ENCODE results near the gene ADAM19.

The ADAM19 gene

GRCh38 chr5:157558681-157559080 lies 16.9 kb downstream of the ADAM19 start:
- DNase-seq = no peak

- no peak for DNase-seq
Observed at GRCh38 chr5:157558041-157558595, 17.5 kb downstream of the ADAM19 start.

GRCh38 chr5:157556615-157557418 lies 18.8 kb downstream of the ADAM19 start:
- DNase-seq = no peak

DNA sequence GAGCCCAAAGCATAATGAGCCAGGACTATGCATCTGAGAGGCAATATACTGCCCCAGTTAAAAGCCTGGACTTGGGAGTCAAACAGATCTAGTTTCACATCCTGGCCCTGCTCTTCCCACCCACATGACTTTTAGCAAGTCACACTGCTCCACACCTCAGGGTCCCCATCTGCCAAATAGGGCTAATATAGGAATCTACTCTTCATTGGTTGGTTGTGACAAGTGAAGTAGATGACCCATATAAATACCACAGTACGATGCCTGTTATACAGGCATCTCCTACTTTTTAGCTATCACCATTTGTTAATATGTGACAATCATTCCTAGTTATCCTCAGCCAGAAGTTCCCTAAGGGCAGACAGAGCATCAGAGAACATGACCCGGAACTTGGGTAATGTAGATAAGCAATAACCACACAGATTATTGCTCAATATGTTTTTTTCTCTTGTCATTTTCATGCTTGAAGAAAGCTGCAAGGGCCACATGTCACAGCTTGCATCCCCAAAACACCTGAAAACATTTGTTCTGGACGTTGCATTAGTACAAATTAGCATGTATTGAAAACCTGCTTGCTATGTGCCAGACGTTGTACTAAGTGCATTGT lies 20.4 kb downstream of the ADAM19 start:
- no peak for DNase-seq

DNA sequence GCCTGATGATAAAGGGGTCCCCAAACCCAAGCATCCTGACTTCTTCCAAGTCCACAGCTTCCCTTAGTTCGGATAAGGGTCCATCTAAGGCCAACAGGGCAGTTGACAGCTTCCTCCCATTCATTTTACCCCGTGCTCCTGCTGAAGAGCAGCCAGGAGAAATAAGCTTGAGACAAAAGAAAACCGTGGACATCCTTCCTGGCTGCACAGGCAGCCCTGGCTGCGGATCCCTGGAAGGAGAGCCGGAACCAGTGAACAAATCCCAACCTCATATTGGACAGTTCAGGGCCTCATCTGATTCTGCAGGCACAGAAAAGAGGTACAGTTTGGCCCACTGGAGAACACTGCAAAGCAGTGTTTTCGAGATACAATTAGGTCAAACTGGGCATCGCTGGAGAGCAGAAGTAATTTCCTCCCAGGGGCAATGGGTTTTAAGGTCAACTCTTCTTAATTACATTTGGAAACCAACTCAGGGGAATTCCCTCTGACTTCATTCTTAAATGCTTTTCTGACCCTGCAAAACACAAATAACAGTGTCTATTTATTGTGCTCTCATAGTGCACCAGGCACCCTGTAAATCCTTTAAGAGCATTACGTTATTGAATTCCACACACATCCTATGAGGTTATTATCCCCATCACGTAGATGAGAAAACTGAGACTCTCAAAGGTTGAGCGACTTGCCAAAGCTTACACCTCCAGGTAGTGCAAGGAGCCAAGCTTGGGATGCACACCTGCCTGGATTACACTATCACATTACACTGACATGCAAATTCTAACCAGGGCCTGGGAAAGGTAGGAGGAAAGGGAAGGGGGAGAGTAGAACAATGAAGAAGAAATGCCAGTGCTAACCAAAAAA lies 21.2 kb downstream of the ADAM19 start:
- DNase-seq = no peak

DNA sequence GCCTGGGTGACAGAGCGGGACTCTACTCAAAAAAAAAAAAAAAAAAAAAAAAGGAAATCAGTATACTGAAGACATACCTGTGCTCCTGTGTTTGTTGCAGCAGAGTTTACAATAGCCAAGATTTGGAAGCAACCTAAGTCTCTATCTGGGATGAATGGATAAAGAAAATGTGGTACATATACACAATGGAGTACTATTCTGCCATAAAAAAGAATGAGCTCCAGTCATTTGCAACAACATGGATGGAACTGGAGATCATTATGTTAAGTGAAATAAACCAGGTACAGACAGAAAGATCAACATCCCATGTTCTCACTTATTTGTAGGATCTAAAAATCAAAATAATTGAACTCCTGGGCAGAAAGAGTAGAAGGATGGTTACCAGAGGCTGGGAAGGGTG lies 22.9 kb downstream of the ADAM19 start:
- DNase-seq = no peak

DNA sequence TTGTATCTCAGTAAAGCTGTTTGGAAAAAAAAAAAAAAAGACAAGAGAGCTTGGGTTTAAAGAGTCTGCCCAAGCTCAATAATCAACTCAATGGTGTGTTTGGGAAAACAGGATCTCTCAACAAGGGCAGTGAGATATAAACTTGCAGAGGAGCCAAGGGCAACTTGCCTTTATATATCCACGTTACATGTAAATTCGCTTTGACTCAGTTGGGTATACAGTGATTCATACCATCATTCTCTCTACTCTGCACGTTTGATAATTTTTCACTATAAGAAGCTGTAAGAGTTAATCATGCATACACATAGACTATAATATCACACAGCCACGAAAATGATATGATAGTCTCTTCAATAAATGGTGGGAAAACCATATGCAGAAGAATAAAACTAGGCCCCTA lies 24.9 kb downstream of the ADAM19 start:
- no peak for DNase-seq

- DNase-seq = no peak
Observed at GRCh38 chr5:157549954-157550549, 25.5 kb downstream of the ADAM19 start.

DNA sequence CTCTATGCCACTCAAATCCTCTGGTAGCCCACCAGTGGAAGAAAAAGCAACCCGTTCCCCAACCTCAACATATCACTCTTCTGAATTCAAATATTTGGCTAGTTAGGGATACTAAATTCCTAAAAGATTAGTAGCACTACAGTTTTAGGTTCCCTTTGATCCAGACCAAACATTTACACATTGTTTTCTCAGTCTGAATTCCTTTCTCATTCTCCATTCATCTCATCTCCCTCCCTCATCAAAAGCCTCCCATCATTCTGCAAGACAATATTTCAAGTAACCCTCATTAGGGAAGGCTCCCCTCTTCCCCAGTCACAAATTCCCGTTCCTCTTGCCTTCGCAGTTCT lies 26.3 kb downstream of the ADAM19 start:
- DNase-seq = no peak

DNA sequence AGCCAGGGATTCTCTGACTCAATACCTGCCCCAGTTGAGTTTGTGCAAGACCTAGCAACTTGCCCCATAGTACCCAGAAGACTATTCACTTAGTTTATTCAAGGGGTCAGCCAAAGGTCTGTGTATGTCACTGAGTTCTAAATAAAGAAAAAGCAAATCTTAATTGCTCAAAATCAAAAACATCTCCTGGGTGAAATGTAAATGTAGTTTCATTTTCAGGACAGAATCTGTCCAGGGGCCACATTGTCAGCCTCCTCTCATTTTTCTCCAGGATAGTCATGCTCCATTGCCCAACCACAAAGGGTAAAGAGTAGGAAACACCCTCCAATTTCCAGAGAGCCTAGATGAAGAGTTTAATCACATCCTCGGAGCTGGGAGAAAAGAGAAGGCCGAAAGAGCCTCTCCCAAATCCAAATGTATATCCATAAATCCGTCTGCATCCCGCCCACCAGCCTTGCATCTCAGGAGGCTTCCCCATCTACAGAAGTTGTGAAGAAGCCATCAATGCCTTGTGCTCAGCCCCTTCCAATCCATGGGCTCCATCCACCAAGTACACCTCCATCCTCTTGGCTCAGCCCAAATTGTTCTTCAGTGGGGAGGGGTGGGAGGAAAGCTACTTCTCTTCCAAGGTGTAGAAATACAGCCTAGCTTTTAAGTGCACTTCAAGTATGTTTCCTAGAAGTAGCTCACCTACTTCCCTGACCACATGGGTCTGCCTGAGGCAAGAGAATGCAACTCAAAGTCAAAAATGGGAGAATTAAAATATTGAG lies 26.9 kb downstream of the ADAM19 start:
- no peak for DNase-seq

GRCh38 chr5:157547941-157548512 lies 27.5 kb downstream of the ADAM19 start:
- DNase-seq = no peak

GRCh38 chr5:157546456-157547100 lies 29.0 kb downstream of the ADAM19 start:
- no peak for DNase-seq

DNA sequence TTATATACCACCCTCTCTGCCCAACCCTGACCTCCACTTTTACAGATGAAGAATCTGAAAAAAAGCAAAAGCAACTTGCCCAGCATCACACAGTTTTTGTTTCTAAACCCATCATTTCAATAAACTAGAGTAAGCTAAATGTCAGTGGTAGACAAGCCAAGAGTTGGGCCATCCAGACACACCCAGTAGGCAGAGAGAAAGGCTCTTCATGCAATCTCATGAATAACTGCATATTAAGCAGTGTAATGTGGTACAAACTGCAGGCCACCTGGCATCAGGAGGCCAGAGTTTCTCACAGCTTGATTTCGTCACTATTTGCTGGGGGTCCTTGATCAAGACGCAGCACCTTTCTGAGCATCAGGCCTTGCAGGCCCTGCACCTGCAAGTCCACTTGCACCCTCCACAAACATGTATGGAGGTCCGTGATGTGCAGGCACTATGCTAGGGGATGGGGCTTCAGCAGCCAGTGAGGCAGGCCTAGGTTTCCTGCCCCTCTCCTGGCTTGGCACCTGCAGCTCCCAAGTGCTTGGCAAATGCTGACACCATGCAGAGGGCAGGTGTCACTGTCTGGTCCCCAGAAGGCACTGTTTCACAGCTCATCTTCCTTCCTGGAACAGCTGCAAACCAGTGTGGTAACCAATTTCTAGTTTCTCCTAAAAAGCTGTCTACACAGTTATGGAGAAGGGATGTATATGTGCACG lies 29.8 kb downstream of the ADAM19 start:
- DNase-seq = no peak

- DNase-seq = no peak
Observed at GRCh38 chr5:157544623-157544989, 31.0 kb downstream of the ADAM19 start.

DNA sequence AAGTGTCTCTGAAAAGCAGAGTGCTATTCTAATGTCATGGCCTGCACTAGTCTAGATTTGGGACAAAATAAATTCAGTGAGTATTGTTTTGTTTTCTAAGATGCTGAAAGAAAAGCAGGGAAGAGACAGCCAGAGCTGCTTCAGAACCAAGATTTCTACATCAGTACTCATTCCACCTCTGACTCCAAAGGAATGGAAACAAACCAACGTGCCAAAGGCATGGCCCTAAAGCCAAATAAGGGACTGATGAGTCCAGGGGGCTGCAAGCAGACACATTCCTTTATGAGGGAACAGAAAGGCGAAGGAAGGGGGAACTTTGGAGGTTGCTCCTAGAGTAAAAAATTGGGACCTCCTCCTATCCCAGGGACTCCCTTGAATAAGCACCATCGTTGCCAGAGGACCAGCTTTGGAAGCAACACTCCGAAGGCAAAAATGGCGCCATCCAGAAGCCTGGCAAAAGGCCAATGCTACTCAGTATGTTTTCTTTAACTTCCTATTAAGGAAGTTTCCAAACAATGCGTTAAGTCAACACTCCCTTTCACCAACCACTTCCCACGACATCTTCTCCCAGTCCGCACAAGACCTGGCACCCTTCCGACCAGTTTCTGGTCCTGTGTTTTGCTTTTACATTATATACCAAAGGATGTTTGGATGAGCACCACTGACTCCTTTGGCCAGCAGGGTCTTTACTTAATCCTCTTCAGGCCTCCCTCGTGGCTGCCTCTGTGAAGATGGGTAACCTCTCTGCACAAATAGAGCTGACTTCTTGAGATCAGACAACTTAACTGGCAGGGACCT lies 31.6 kb downstream of the ADAM19 start:
- DNase-seq = no peak

DNA sequence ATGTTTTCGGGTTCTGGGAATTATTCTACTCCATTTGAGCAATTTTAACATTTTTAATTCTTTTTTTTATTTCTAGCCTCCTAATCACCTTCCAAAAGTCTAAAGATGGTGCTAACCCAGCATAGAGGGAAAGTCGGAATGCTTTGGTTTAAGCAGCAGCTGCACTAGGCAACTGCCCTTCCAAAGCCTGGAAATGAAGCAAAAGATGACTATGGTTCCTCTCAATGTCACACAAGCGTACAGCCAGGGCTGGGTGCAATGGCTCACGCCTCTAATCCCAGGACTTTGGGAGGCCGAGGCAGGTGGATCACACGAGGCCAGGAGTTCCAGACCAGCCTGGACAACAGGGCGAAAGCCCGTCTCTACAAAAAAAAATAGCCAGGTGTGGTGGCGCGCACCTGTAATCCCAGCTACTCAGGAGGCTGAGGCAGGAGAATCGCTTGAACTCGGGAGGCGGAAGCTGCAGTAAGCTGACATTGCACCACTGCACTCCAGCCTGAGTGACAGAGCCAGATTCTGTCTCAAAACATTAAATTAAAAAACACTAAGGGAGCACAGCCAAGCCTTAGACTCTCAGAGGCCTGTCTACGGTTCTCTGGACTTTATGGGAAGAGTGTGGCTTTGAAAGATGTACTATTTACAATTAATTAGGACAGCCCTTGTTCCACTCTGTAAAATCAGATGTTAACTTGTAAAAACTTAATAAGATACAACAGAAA lies 33.1 kb downstream of the ADAM19 start:
- no peak for DNase-seq

DNA sequence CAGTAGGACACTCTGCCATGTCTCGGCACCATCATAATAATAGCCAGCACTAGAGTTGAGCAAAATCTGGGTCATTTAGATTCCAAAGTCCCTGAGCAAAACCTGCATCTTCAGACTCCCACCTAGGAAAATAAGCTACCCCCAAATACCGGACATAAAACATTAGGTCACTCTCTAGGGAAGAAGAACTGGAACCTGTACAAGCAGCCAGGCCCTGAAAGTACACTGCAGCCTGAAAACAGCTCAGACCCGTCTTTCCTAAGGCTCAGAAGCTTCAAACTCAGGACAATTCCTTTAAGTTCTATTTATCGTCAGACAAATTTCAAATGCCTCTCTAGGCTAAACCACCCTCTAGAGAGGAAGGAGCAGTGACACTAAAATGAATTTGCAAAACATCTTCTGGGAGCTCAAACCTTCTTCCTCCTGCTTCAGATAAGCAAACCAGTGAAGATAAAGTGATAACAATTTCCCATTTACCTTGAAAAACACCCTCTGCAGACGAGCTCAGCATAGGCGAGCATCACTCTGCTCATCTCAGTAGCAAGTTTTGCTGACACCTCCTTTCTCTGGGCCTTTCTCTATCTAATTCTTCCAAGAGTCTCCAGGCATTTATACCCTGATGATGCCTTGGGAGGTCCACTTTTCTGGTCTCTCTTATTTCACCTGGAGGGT lies 34.0 kb downstream of the ADAM19 start:
- DNase-seq = no peak

DNA sequence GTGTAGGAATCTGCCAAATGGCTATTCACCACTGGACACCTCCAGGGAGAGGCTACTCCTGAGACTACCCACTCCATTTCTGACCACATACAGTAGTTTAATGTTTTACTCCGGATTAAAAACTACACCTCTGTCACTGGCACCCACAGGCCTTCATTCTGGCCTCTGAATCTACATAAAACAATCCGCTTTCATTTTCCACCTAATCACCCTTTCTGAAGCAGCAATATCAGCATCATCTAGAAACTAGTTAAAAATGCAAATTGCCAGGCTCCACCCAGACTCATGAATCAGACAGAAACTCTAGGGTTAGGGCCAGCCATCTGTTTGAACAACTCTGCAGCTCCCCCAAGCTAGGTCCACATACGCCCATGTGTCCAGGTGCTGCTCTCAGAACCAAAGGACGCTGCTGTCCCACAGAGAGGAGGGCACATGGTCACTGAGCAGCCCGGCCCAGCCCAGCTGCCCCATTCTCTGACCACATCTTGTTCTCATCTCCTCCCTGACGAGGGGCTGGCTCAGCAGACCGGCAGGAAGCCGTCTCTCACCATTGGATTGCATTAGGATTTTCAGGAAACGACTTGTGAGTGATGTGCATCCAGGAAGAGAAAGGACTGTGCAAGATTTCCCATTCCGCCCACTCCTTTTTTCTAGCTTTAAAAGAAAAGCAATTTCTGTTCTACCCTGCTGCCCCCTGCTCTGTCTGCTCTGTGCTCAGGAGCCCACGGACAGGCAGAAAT lies 34.7 kb downstream of the ADAM19 start:
- DNase-seq = no peak
